Left lung (tissue), 10 donors: ENCODE data around the gene VAMP2. TPM values are rescaled to one million over a fixed set of nuclear protein-coding genes. Genes with fewer than 3 reads are reported as not detected.

ENCODE experiments used
- ATAC-seq: fragments of 200-7000 bp; cut with Tn5 transposase; one replicate; pipeline ENCODE4 v1.9.1; 2020; ENCODE audit warnings: moderate library complexity
- DNase-seq, 4 donors: peaks; one replicate each; pipeline ENCODE4 v3.0.0-alpha.2; 2013 to 2020
- H3K27ac ChIP-seq, 2 donors: fragments of 200-600 bp; sonication (generic) in 1 of 2; one replicate each; pipeline versions ENCODE4 v1.5.0 to v1.8.0; 2020 to 2021
- H3K27me3 ChIP-seq, 2 donors: fragments of 200-600 bp; sonication (generic) in 1 of 2; one replicate each; pipeline versions ENCODE4 v1.5.0 to v1.8.0; 2020 to 2021
- H3K36me3 ChIP-seq, 2 donors: fragments of 200-600 bp; sonication (generic) in 1 of 2; one replicate each; pipeline versions ENCODE4 v1.5.0 to v1.8.0; 2020 to 2021
- H3K4me1 ChIP-seq, 2 donors: fragments of 200-600 bp; one replicate each; pipeline ENCODE4 v1.8.0; 2021
- H3K4me3 ChIP-seq, 2 donors: fragments of 200-600 bp; sonication (generic) in 1 of 2; one replicate each; pipeline versions ENCODE4 v1.5.0 to v1.8.0; 2020 to 2021; ENCODE audit warnings: mild to moderate bottlenecking in 1 of 2
- H3K9me3 ChIP-seq, 2 donors: fragments of 200-600 bp; sonication (generic) in 1 of 2; one replicate each; pipeline versions ENCODE4 v1.5.0 to v1.8.0; 2020 to 2021
- CTCF ChIP-seq, 2 donors: fragments of 200-600 bp; sonication (generic) in 1 of 2; IDR thresholded peaks; one replicate each; pipeline versions ENCODE4 v1.5.0 to v1.8.0; 2021; ENCODE audit warnings: antibody characterized with exemption in 2 of 2
- intact Hi-C, 2 donors: fragments of 100-400 bp; cut with DNase I; formaldehyde crosslinking; loops; one replicate each; pipeline versions ENCODE4 v1.11.2 to v1.14.2; 2022
- polyA plus RNA-seq, 6 donors: library from polyadenylated mRNA; unstranded; fragments of 120-200 nt; gene quantifications; one replicate each; pipeline ENCODE4 v1.2.1, GENCODE V29; 2013; ENCODE audit not compliant: insufficient read length in 6 of 6
- total RNA-seq, 2 donors: library from RNA; stranded (reverse); fragmentation: NEBNext Ultra II Directional; extraction: Animal tissue kit (Norgen Biotek cat#: 25700); gene quantifications; one replicate each; pipeline ENCODE4 v1.2.1, GENCODE V29; 2021
- donor health status: DM: no; HTN: yes; CAD: no.
- donor health status: DM: no; HTN: no; CAD: no.

Gene VAMP2
- total and polyA plus RNA-seq, 8 donors: 48.3 to 108 (median 99.8) TPM

- no peak overlapping the region for H3K27ac ChIP-seq
- H3K4me1 ChIP-seq: peaks cover 26 to 54% of the 10 kb centered on the region in 2 donors
- H3K9me3 ChIP-seq: no peaks in the 10 kb centered on the region
- peak in 1 of 4 donors; percentile 64 for DNase-seq
- intact Hi-C loops: no loop called here
- no peak for TF ChIP-seq CTCF (IDR thresholded peaks at IDR 0.05)
- no peaks in the 10 kb centered on the region for H3K27me3 ChIP-seq
- H3K36me3 ChIP-seq: peaks cover 7 to 63% of the 10 kb centered on the region in 2 donors
- H3K4me3 ChIP-seq: no peak overlapping the region
- no peak for ATAC-seq
Observed at GRCh38 chr17:8149419-8150193, 13.1 kb downstream of the VAMP2 start.

GRCh38 chr17:8148560-8148959, 14.2 kb downstream of the VAMP2 start:
- H3K9me3 ChIP-seq: no peaks in the 10 kb centered on the region
- intact Hi-C loops: no loop called here
- no peak for TF ChIP-seq CTCF (IDR thresholded peaks at IDR 0.05)
- DNase-seq (peak in 1 of 4 donors; percentile 72), ATAC-seq (no peak)
- H3K4me3 ChIP-seq: no peak overlapping the region
- no peaks in the 10 kb centered on the region for H3K27me3 ChIP-seq
- peaks cover 21 to 44% of the 10 kb centered on the region in 2 donors for H3K4me1 ChIP-seq
- H3K27ac ChIP-seq: no peak overlapping the region
- peaks cover 14 to 73% of the 10 kb centered on the region in 2 donors for H3K36me3 ChIP-seq

GRCh38 chr17:8147805-8148404, 14.8 kb downstream of the VAMP2 start:
- no peak overlapping the region for H3K4me3 ChIP-seq
- H3K4me1 ChIP-seq: peaks cover 14 to 37% of the 10 kb centered on the region in 2 donors
- H3K36me3 ChIP-seq: peaks cover 14 to 80% of the 10 kb centered on the region in 2 donors
- no peaks in the 10 kb centered on the region for H3K9me3 ChIP-seq
- intact Hi-C loops: no loop called here
- no peak for TF ChIP-seq CTCF (IDR thresholded peaks at IDR 0.05)
- no peak for ATAC-seq
- H3K27me3 ChIP-seq: no peaks in the 10 kb centered on the region
- H3K27ac ChIP-seq: no peak overlapping the region
- peak in 1 of 4 donors; percentile 47 for DNase-seq

- peaks cover 14 to 86% of the 10 kb centered on the region in 2 donors for H3K36me3 ChIP-seq
Observed at GRCh38 chr17:8147141-8147804, 15.5 kb downstream of the VAMP2 start.

More at GRCh38 chr17:8147141-8147804, 15.5 kb downstream of the VAMP2 start:
- DNase-seq (peak in 1 of 4 donors; percentile 65), ATAC-seq (no peak)
- intact Hi-C loops: no loop called here
- H3K27ac ChIP-seq: no peak overlapping the region
- H3K9me3 ChIP-seq: no peaks in the 10 kb centered on the region
- H3K27me3 ChIP-seq: no peaks in the 10 kb centered on the region
- H3K4me1 ChIP-seq: peaks cover 9 to 31% of the 10 kb centered on the region in 2 donors
- H3K4me3 ChIP-seq: no peak overlapping the region
- no peak for TF ChIP-seq CTCF (IDR thresholded peaks at IDR 0.05)
